GM12878 (cell line): Measurements from ENCODE around the gene FBXL12.

ENCODE experiments used
- ATF7 ChIP-seq: fragments of 450-650 bp; IDR thresholded peaks from 2 replicates; pipeline ENCODE4 v1.6.1; 2016; ENCODE audit warnings: low read depth, mild to moderate bottlenecking
- KDM1A ChIP-seq: fragments of 200-600 bp; sonication (generic); IDR thresholded peaks from 2 replicates; pipeline ENCODE4 v1.6.1; 2016; ENCODE audit warnings: borderline replicate concordance
- ZNF274 ChIP-seq: IDR thresholded peaks from one replicate; pipeline ENCODE4 v1.8.0; 2011; ENCODE audit not compliant: insufficient read length, insufficient read depth
- ZNF384 ChIP-seq: IDR thresholded peaks from 2 replicates; pipeline ENCODE4 v1.6.1; 2012; ENCODE audit warnings: low read depth, mild to moderate bottlenecking, low read length, improper control_type of control experiment, borderline replicate concordance
- TF ChIP-seq, protein P1 (sequence below): IDR thresholded peaks from 2 replicates; pipeline ENCODE4 v1.6.1; 2011; ENCODE audit warnings: mild to moderate bottlenecking, low read depth, low read length, moderate library complexity; ENCODE audit not compliant: insufficient replicate concordance
- TF ChIP-seq, protein P2 (sequence below): IDR thresholded peaks from 2 replicates; pipeline ENCODE4 v1.6.1; 2012; ENCODE audit warnings: low read depth, low read length, improper control_type of control experiment
- TF ChIP-seq, protein P3 (sequence below), 3 experiments: IDR thresholded peaks in 2 of 3; conservative IDR thresholded peaks in 1 of 3; 2 replicates each; pipeline ENCODE4 v1.5.1; 2011; ENCODE audit warnings: low read depth in 3 of 3, low read length in 3 of 3, mild to moderate bottlenecking in 3 of 3, control low read depth in 2 of 3, moderate library complexity in 2 of 3, inconsistent platforms in 1 of 3, mixed read lengths in 1 of 3; ENCODE audit not compliant: control insufficient read depth in 2 of 3, insufficient read depth in 1 of 3; ENCODE audit errors: extremely low read depth in 1 of 3

DNA sequence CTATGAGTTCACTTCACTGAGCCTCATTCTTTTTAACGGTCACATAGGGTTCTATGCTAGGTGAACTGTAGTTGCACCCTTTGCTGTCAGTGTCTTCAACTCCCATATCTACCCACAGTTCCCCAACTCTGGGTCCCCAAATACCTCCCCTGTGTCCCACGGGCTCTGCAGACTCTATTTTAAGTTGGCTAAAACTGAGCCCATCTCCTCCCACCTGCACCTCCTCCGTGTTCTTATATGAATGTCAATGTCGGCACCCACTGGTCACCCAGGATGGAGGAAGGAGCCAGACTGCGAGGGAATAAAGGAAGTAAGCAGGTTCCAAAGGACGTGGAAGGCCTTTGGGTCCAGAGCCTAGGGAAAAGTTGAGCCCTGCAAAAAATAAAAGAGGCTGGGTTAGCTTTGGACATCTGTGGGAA lies 15.4 kb upstream of the FBXL12 start:
- TF ChIP-seq, protein P1, sequence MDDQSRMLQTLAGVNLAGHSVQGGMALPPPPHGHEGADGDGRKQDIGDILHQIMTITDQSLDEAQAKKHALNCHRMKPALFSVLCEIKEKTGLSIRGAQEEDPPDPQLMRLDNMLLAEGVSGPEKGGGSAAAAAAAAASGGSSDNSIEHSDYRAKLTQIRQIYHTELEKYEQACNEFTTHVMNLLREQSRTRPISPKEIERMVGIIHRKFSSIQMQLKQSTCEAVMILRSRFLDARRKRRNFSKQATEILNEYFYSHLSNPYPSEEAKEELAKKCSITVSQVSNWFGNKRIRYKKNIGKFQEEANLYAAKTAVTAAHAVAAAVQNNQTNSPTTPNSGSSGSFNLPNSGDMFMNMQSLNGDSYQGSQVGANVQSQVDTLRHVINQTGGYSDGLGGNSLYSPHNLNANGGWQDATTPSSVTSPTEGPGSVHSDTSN, result no peak
- TF ChIP-seq, protein P2, sequence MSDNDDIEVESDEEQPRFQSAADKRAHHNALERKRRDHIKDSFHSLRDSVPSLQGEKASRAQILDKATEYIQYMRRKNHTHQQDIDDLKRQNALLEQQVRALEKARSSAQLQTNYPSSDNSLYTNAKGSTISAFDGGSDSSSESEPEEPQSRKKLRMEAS, result no peak
- TF ChIP-seq KDM1A (peak; percentile 100), ZNF274 (no peak), ATF7 (no peak), ZNF384 (no peak)
- TF ChIP-seq, protein P3, sequence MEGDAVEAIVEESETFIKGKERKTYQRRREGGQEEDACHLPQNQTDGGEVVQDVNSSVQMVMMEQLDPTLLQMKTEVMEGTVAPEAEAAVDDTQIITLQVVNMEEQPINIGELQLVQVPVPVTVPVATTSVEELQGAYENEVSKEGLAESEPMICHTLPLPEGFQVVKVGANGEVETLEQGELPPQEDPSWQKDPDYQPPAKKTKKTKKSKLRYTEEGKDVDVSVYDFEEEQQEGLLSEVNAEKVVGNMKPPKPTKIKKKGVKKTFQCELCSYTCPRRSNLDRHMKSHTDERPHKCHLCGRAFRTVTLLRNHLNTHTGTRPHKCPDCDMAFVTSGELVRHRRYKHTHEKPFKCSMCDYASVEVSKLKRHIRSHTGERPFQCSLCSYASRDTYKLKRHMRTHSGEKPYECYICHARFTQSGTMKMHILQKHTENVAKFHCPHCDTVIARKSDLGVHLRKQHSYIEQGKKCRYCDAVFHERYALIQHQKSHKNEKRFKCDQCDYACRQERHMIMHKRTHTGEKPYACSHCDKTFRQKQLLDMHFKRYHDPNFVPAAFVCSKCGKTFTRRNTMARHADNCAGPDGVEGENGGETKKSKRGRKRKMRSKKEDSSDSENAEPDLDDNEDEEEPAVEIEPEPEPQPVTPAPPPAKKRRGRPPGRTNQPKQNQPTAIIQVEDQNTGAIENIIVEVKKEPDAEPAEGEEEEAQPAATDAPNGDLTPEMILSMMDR (IDR thresholded peaks at IDR 0.05 in 2 of 3, conservative IDR thresholded peaks at IDR 0.05 in 1 of 3; ENCODE audit: control insufficient read depth in 2 of 3, extremely low read depth in 1 of 3, insufficient read depth in 1 of 3, low read depth in 3 of 3, low read length in 3 of 3), result no peak
